Muscle layer of duodenum (tissue), 2 donors: ENCODE data around the gene FBXW7.

ENCODE experiments used
- H3K27ac ChIP-seq: one replicate; pipeline ENCODE4 v1.7.0; 2013; ENCODE audit warnings: mild to moderate bottlenecking, low read length
- H3K27me3 ChIP-seq: one replicate; pipeline ENCODE4 v1.7.0; 2013; ENCODE audit warnings: low read depth, mild to moderate bottlenecking, control low read depth, low read length
- H3K36me3 ChIP-seq, 2 donors: one replicate each; pipeline ENCODE4 v1.7.0; 2013; ENCODE audit warnings: low read length in 2 of 2, control low read depth in 1 of 2, mild to moderate bottlenecking in 1 of 2; ENCODE audit not compliant: insufficient read depth in 2 of 2, control insufficient read depth in 1 of 2
- H3K4me1 ChIP-seq, 2 donors: one replicate each; pipeline ENCODE4 v1.7.0; 2013; ENCODE audit warnings: low read length in 2 of 2, mild to moderate bottlenecking in 2 of 2, control low read depth in 1 of 2, moderate library complexity in 1 of 2; ENCODE audit not compliant: insufficient read depth in 2 of 2, control insufficient read depth in 1 of 2
- H3K4me3 ChIP-seq, 2 donors: one replicate each; pipeline ENCODE4 v1.7.0; 2013; ENCODE audit warnings: low read length in 2 of 2, low read depth in 1 of 2, mild to moderate bottlenecking in 1 of 2
- H3K9me3 ChIP-seq, 2 donors: one replicate each; pipeline ENCODE4 v1.7.0; 2013; ENCODE audit warnings: low read length in 2 of 2, control low read depth in 1 of 2, mild to moderate bottlenecking in 1 of 2; ENCODE audit not compliant: control insufficient read depth in 1 of 2
- donor health status: healthy.

FBXW7 gene

GRCh38 chr4:152528060-152528459 lies 7.8 kb downstream of the FBXW7 start:
- no peaks in the 10 kb centered on the region for H3K27me3 ChIP-seq
- no peaks in the 10 kb centered on the region for H3K36me3 ChIP-seq
- H3K27ac ChIP-seq, result no peak overlapping the region
- H3K4me1 ChIP-seq, result peaks cover 0 to 10% of the 10 kb centered on the region in 2 donors
- H3K9me3 ChIP-seq, result no peaks in the 10 kb centered on the region
- no peak overlapping the region for H3K4me3 ChIP-seq

- H3K36me3 ChIP-seq, result no peaks in the 10 kb centered on the region
- H3K4me1 ChIP-seq, result no peaks in the 10 kb centered on the region
- no peaks in the 10 kb centered on the region for H3K27me3 ChIP-seq
- no peak overlapping the region for H3K27ac ChIP-seq
- no peaks in the 10 kb centered on the region for H3K9me3 ChIP-seq
- no peak overlapping the region for H3K4me3 ChIP-seq
Observed at GRCh38 chr4:152525878-152526277, 10.0 kb downstream of the FBXW7 start.

- no peaks in the 10 kb centered on the region for H3K36me3 ChIP-seq
- H3K9me3 ChIP-seq, result no peaks in the 10 kb centered on the region
- no peak overlapping the region for H3K4me3 ChIP-seq
- no peak overlapping the region for H3K27ac ChIP-seq
- no peaks in the 10 kb centered on the region for H3K4me1 ChIP-seq
- no peaks in the 10 kb centered on the region for H3K27me3 ChIP-seq
Observed at GRCh38 chr4:152524427-152524826, 11.5 kb downstream of the FBXW7 start.

GRCh38 chr4:152523731-152524130 lies 12.2 kb downstream of the FBXW7 start:
- H3K27ac ChIP-seq, result no peak overlapping the region

GRCh38 chr4:152522754-152523153 lies 13.1 kb downstream of the FBXW7 start:
- H3K36me3 ChIP-seq, result no peaks in the 10 kb centered on the region
- no peak overlapping the region for H3K27ac ChIP-seq
- no peaks in the 10 kb centered on the region for H3K27me3 ChIP-seq
- H3K9me3 ChIP-seq, result no peaks in the 10 kb centered on the region
- no peaks in the 10 kb centered on the region for H3K4me1 ChIP-seq
- no peak overlapping the region for H3K4me3 ChIP-seq

More at GRCh38 chr4:152523731-152524130, 12.2 kb downstream of the FBXW7 start:
- Histone ChIP-seq H3K4me3 (no peak overlapping the region), H3K4me1 (no peaks in the 10 kb centered on the region), H3K36me3 (no peaks in the 10 kb centered on the region), H3K27me3 (no peaks in the 10 kb centered on the region), H3K9me3 (no peaks in the 10 kb centered on the region)

GRCh38 chr4:152522245-152522644 lies 13.6 kb downstream of the FBXW7 start:
- H3K4me3 ChIP-seq, result no peak overlapping the region
- no peaks in the 10 kb centered on the region for H3K27me3 ChIP-seq
- H3K36me3 ChIP-seq, result no peaks in the 10 kb centered on the region
- no peaks in the 10 kb centered on the region for H3K4me1 ChIP-seq
- H3K9me3 ChIP-seq, result no peaks in the 10 kb centered on the region
- no peak overlapping the region for H3K27ac ChIP-seq

- Histone ChIP-seq H3K4me3 (no peak overlapping the region), H3K36me3 (no peaks in the 10 kb centered on the region), H3K27ac (no peak overlapping the region), H3K4me1 (no peaks in the 10 kb centered on the region), H3K9me3 (no peaks in the 10 kb centered on the region), H3K27me3 (no peaks in the 10 kb centered on the region)
Observed at GRCh38 chr4:152516156-152516555, 19.7 kb downstream of the FBXW7 start.

- Histone ChIP-seq H3K4me1 (no peaks in the 10 kb centered on the region), H3K27me3 (no peaks in the 10 kb centered on the region), H3K4me3 (no peak overlapping the region), H3K9me3 (no peaks in the 10 kb centered on the region), H3K27ac (no peak overlapping the region), H3K36me3 (no peaks in the 10 kb centered on the region)
Observed at GRCh38 chr4:152515678-152516077, 20.2 kb downstream of the FBXW7 start.

GRCh38 chr4:152514356-152514755 lies 21.5 kb downstream of the FBXW7 start:
- H3K36me3 ChIP-seq, result no peaks in the 10 kb centered on the region
- no peaks in the 10 kb centered on the region for H3K4me1 ChIP-seq
- no peaks in the 10 kb centered on the region for H3K9me3 ChIP-seq
- H3K27ac ChIP-seq, result no peak overlapping the region
- H3K4me3 ChIP-seq, result no peak overlapping the region
- H3K27me3 ChIP-seq, result no peaks in the 10 kb centered on the region

- H3K27ac ChIP-seq, result no peak overlapping the region
- no peaks in the 10 kb centered on the region for H3K9me3 ChIP-seq
- no peaks in the 10 kb centered on the region for H3K4me1 ChIP-seq
- no peaks in the 10 kb centered on the region for H3K36me3 ChIP-seq
- no peak overlapping the region for H3K4me3 ChIP-seq
- H3K27me3 ChIP-seq, result no peaks in the 10 kb centered on the region
Observed at GRCh38 chr4:152513078-152513477, 22.8 kb downstream of the FBXW7 start.

GRCh38 chr4:152512483-152512882 lies 23.4 kb downstream of the FBXW7 start:
- no peak overlapping the region for H3K27ac ChIP-seq
- no peaks in the 10 kb centered on the region for H3K27me3 ChIP-seq
- no peaks in the 10 kb centered on the region for H3K4me1 ChIP-seq
- H3K4me3 ChIP-seq, result no peak overlapping the region
- H3K9me3 ChIP-seq, result no peaks in the 10 kb centered on the region
- H3K36me3 ChIP-seq, result no peaks in the 10 kb centered on the region

GRCh38 chr4:152510349-152511147 lies 25.3 kb downstream of the FBXW7 start:
- H3K9me3 ChIP-seq, result no peaks in the 10 kb centered on the region
- H3K27ac ChIP-seq, result no peak overlapping the region
- no peaks in the 10 kb centered on the region for H3K27me3 ChIP-seq
- H3K36me3 ChIP-seq, result no peaks in the 10 kb centered on the region
- no peak overlapping the region for H3K4me3 ChIP-seq
- H3K4me1 ChIP-seq, result no peaks in the 10 kb centered on the region
